OCI-M1 (cell line): Measurements from ENCODE around the gene RBM39.
A peak's percentile ranks its signal among the peaks of the same experiment; 100 is the strongest.
"Not testable (repeated sequence)": the region's sequence is repeated elsewhere in the genome, so short reads cannot be mapped to it uniquely, and the experiment has no call there.

Experiments used
- DNase-seq: peaks from one replicate; lab custom pipeline; 2025; lab: John Stamatoyannopoulos, UW

The RBM39 gene

GRCh38 chr20:35741892-35742740 lies at the start of gene RBM39:
TSS of gene RBM39 (minus strand) at chr20:35742260. CDS start at chr20:35740874, 1,386 bp downstream.
- peak; percentile 100 for DNase-seq

- DNase-seq = peak; percentile 7
These were observed 49.8 kb upstream of the RBM39 start for GRCh38 chr20:35791821-35792220.

- no peak for DNase-seq
These were observed 49.0 kb upstream of the RBM39 start for GRCh38 chr20:35791097-35791496.

- DNase-seq = no peak
These were observed 46.7 kb upstream of the RBM39 start for GRCh38 chr20:35788796-35789195.

GRCh38 chr20:35785541-35785940 lies 43.5 kb upstream of the RBM39 start:
- DNase-seq = not testable (repeated sequence)

- not testable (repeated sequence) for DNase-seq
These were observed 41.8 kb upstream of the RBM39 start for GRCh38 chr20:35783811-35784210.

GRCh38 chr20:35776513-35777101 lies 34.5 kb upstream of the RBM39 start:
- DNase-seq = peak; percentile 73

GRCh38 chr20:35774391-35774790 lies 32.3 kb upstream of the RBM39 start:
- DNase-seq = no peak

- peak; percentile 52 for DNase-seq
These were observed 31.2 kb upstream of the RBM39 start for GRCh38 chr20:35773154-35773751.

- DNase-seq = peak; percentile 40
These were observed 30.6 kb upstream of the RBM39 start for GRCh38 chr20:35772563-35773058.

- DNase-seq = peak; percentile 96
These were observed 29.9 kb upstream of the RBM39 start, which contains the start of gene PHF20 for GRCh38 chr20:35771689-35772562. TSS of gene PHF20 (plus strand) at chr20:35772015. CDS start at chr20:35801523, 29,508 bp downstream.

GRCh38 chr20:35771367-35771688 lies 29.3 kb upstream of the RBM39 start:
- DNase-seq = no peak

GRCh38 chr20:35768731-35769664 lies 26.9 kb upstream of the RBM39 start:
- DNase-seq = peak; percentile 69

GRCh38 chr20:35767683-35768481 lies 25.8 kb upstream of the RBM39 start:
- DNase-seq = peak; percentile 24

- no peak for DNase-seq
These were observed 24.8 kb upstream of the RBM39 start for GRCh38 chr20:35766843-35767242.

GRCh38 chr20:35764936-35765335 lies 22.9 kb upstream of the RBM39 start:
- DNase-seq = not testable (repeated sequence)

- DNase-seq = no peak
These were observed 20.4 kb upstream of the RBM39 start for GRCh38 chr20:35762461-35762860.

- DNase-seq = not testable (repeated sequence)
These were observed 19.5 kb upstream of the RBM39 start for GRCh38 chr20:35761548-35761947.

- peak; percentile 23 for DNase-seq
These were observed 15.1 kb upstream of the RBM39 start for GRCh38 chr20:35757098-35757705.
